NCI-H748 (cell line): ENCODE measurements around the gene HOXB6.

Source experiments
- DNase-seq: peaks from one replicate; lab custom pipeline; 2025; ENCODE audit not compliant: unreplicated experiment; lab: John Stamatoyannopoulos, UW

HOXB6 gene

DNA sequence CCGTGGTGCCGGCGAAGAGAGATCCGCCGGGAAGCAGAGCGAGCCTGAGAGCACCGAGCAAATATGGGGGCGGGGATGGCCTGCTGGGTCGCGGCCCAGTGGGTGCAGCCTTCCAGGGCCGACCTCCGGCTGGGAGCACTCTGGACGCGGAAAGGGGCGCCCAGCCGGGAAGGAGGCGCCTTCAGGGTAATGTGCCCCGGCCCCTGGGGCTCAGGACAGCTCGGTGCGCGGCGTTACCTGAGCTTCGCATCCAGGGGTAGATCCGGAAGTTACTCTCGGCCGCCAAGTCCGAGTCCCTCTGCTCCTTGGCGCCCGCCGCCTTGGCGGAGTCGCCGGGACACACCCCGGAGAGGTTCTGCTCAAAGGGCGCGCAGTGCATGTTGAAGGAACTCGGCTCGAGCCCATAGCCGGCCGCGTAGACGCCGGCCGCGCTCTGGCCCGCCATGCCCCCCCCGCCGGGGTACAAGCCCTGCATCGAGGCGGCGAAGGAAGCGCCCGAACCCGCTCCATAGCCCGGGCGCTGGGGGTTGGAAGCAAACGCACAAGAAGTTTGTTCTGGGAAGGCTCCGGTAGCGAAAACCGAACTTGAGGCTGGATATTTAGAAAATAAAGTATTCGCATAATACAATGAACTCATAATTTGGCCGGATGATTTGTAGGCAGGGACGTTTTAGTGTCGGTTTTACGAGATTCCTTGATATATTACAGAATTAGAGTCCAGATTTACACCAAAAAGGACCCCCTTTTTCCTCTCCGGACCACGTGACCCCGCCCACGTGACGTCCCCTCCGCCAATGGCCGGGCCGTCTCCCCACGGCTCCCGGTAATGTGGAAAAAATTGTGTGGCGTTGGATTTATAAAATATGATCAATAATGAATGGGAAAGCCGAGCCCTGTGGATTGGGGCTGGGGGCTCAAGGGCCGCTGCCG is 5.8 kb upstream of the HOXB6 start, which contains the start of gene HOXB7:
Gene HOXB7, minus strand, starts transcription at position 736 of the 930 bp plus-strand sequence. Its CDS starts 99 bp downstream, at position 637.
- peak; percentile 77 for DNase-seq

DNA sequence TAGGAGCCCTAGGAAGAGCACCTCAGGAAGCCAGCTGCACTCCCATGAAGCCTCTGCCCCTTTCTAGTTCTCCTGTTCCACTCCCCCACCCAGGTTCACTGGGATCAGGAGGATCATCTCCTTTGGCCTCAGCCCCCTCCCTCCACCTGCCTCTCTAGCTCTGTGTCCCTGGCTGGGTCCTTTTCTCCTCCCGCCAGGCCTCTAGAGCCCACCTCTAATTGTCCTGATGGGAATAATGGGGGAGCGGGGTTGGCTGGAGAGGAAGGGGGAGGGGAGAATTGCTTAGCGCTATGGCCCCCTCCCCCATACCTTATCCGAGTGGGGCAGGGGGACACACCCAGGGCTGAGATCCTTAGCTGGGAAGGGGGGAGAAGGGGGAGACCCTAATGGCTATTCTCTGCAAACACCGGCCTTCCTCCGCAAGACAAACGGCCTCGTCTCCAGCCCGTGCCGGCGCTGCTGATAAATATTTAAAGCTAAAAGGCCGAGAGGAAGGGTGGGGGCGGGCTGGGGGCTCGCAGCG is 5.0 kb upstream of the HOXB6 start:
- DNase-seq: peak; percentile 70

DNA sequence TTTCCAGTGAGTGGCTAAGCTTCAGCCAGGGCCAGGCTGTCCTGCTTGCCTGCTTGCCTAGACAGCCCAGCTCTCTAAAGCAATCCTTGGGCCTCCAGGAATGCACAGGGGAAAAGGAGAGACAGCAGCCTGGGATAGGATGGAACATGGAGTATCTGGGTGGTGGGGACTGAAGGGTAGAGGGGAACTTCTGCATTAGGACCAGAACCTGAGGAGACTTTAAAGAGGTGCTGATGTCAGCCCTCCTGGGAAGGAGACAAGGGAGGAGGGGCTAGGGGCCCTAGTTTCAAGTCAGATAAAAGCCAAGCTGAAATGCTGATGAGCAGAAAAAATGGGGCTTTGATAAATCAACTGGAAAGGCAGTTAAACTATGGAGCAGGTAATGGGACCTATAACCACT is 4.2 kb upstream of the HOXB6 start:
- no peak for DNase-seq

DNA sequence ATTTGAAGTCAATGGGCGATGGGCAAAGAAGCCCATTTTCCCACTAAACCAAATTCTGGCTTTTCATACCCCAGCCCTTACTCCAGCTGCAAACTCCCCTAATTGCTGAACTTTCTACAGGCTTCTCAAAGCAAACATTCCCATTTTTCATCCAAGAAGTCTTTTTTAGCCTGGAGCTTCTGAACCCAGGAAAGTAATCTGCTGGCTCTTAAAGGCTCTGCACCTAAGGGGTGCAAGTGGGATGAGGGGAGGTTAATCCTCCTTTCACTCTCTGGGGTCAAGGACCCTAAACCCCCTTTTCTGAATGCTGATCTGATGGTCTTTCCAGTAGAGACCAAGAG is 3.7 kb upstream of the HOXB6 start:
- no peak for DNase-seq

DNA sequence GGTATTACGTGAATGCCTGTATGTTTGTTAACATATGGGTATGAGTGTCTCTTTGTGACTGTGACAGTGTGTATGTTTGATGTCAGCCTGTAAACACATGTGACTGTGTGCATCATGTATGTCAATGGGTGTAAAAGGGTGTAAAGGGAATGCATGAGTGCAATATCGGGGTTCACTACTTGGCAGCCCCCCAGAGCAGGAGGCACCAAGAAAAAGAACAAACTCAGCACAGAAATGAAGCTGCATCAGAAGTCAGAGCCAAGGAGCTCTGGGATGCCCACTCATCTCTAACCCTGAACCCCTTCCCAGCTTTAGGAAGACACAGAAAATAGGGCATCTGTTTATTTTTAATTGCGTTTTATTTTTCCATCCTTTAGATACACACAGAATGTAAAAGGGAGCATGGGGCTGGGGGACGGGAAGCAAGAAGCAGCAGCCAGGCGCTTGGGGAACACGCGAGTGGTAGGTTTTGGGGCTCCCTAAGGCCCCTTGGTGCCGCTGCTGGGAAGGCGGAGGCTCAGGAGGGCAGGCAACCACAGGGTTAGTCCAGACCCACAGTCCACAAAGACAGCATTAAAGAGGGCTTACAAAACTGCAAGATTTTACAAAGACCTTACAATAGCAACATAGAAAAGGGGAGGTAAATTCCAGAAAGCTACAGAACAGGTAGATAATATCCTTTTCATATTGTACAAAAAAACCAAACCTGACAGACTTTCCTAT is 2.3 kb upstream of the HOXB6 start:
- no peak for DNase-seq

DNA sequence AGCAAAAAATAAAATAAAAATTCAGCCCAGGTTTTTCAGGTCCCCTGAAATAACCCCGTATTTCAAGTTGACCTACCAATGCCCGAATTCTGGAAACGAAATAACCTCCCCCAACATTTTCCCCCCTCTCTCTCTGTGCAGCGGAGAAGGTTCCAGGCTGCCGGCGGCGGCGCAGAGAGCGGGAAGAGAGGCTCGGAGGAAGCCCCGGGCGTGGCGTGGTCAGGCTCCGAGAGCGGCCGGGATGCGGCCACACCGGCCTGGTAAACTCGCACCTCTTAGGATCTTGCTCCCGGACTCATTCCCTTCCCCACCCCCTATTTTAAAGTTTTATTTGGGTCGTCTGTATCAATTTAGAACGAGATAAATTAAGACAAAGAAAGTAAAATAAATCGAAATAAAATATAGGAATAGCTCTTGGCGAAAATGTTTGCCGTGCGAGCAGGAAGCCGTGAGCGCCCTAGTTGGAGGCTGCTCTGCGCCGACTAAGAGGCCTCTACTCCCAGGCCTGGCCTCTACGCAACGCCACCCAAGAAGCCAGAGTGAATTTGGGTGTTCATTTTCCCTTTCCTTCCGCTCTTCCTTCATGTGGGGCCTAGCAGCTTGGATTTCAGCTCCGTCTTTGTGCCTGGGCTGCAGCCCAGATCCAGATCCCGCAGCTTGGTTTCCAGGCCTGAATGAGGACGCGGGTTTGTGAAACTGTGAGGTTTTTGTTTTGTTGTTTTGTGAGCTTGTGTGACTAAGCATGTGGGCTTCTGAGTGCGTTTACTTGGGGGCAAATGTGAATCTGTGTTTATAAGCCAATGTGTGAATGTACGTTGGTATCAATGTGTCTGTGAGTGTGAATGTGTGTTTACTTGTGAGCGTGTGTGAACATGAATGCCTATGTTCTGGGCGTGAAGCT is 1.5 kb upstream of the HOXB6 start:
- DNase-seq: no peak

DNA sequence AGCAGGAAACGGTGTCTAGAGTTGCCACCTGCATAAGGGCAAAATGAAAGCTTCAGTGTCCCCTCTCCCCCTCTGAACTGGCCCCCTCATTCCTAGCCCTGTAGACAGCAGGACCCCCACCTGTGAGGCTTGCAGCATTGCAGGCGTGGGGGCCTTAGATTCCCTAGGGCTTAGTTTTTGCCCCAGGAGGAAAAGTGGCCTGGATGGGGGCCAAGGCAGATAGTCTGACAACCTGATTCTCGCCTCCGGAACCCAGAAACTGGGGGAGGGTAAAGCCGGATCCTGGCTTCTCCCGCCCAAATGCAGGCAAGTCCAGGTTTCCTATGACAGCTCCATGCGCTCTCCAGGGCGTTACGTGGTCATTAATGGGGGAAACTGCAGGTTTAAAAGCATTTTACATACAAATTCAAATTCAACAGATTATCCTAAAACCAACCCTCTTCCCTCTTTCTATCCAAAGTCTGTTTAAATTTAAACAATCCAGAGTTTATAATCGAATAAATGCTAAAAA is 678 bp upstream of the HOXB6 start:
- no peak for DNase-seq

DNA sequence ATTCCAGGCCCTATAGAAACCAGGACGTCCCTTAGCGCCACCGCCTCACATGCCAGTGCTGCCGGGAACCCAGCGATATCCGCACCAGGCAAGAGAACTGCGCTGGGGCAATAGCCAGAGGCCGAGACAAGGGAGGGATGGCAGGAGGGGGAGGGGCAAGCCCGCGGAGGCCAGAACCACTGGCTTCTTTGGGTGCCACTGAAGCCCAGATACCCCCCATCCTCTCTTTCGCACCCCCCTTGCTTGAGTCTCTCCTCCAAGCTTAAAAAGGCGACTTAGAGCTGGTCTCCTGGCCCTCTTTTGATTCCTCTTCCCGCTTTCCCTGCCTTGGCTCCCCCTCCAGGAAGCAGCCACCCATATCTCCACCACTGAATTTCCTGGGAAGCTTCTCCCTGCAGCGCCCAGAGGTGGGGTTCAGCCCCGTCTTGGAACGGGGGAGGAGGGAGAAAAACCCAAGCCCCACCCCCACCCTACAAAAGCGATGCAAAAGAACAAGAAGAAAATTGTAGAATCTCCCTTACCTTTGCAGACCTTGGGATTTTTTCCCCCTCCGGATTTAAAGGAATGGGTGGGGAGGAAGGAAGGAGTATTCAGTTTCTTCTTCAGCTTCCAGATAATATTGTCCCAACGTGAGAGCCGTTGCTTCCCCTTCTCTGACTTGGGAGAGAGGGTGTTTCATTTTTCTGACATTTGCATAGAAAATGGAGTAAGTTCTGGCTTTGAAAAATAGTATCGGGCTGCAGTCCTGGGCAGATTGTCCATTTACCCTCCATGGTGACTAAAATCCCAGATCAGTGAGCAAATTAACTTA is 622 bp downstream of the HOXB6 start:
- peak; percentile 10 for DNase-seq

DNA sequence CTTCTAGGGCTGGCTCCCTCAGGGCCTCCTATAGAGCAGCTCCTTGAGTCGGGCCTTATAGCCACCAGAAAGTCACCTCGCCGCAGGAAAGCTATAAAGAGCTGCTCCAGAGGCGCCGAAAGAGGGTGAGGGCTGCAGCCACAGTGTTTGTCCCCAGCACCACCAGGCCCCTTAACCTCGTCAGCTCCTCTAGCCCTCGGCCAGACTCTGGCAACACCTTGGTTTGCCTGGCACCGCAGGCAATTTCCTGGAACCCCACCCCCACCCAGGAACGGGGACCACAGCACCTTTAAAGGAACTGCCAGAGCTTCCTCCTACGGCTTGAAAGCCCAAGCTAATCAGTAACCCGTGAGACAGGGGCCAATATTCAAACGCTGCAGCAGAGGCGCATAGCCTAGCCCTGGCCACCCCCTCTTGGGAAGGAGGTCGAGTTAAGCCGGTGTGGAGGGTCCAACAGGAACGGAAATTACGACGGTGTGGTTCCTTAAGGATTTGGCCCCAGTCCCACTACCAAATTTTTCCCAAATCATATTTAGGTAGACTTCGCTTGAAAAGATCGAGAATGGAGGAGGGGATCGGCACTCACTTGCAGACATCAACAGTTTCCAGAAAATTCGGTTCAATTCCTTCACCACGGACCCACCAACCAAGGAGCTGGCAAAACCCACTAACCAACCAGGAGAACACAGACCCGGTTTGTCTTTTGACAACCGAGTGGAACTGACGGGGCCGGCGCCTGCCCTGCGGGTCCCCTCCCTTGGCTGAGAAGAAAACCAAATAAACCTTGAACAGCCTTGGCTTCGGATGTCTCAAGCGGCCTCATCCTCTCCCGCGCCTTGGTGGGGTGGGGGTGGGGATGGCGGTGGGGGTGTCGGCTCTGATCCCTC is 3.0 kb downstream of the HOXB6 start:
- DNase-seq: no peak

DNA sequence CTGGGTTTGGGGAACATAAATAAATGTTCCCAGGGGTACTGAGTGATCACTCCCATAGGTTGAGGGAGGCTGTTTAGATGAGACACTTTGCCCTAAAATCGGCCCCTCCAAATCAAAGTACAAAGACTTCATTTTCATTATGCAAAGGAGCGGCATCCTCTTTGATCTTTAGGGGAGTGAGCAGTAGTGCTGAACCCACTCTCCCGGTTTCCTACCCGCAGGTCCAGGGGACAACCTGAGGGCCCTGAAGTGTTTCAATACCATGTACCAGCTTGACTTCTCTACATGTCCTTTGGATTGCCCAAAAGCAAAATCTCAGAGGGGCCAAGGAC is 3.6 kb downstream of the HOXB6 start:
- DNase-seq: no peak

DNA sequence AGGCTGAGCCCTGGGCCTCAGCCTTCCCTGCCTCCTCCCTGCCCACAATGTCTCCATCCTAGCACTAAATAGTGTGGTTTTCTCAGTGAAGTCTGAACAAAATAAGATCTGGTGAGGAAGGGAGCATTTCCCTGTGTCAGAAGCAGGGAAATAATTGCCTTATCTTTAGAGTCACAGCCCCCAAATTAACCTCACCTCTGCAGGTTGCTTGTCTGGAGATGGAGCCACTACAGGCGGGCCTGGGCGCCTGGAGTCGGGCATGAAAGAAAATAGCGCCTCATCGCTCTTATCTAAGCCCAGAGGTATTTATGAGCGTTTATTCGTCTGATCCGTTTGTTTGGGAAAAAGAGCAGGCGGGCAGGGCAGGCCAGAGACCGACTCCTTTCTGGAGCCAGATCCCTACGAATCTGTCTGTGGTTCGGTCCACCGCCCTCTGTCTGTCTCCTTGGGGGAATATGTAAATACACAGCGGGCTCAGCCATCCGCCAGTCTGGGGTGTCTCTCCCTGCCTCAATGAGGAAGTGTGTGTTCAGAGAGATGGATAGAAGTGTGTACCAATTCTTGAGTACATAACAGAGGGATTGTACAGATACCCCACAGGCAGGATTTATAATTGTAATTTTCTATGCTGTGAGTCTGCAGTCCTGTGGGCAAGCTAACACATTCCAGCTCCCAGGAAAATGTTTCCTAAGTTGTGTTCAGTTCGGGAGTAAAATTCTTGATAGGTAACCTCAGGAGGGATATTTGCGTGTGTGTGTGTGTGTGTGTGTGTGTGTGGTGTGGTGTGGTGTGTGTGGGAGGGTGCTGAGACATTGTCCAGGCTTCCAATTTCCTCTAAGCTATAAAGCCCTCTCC is 4.3 kb downstream of the HOXB6 start:
- peak; percentile 42 for DNase-seq

DNA sequence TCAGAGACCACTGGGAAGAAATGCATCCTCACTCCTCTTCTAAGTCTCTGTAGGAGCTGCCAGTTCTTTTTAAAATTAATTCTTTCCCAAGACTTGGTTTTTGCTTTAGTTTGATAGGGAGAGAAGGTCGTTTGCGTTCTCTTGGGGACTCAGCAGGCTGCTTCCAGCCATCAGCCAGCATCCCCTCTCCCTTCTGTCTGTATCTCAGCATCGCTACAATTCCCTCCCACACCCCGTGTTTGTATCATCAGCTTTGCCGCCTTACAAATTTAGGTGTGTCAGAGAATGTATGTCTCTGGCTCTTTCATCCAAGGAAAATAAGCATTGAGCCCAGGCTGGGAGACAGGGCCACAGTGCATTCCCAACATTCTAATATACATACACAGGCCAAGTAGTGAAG is 5.4 kb downstream of the HOXB6 start:
- no peak for DNase-seq

DNA sequence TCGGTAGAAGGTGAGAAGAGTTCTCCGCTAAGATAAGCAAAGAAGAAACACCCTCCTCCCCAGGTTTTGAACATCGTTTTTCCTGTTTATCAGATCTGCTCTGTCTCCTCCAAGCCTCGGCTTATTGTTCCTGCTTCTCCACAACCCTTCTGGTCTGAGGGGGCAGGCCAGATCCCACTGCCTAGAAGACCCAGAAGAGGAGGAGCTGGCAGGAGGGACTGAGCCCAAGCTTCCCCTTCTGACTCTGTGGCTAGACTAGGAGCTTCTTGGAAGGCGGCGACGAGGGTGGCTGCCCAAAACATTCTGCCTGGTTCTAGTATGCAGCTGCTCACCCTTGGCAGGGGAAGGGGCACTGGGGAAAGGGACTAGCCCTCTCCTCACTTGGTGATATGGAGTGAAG is 6.0 kb downstream of the HOXB6 start:
- DNase-seq: no peak

DNA sequence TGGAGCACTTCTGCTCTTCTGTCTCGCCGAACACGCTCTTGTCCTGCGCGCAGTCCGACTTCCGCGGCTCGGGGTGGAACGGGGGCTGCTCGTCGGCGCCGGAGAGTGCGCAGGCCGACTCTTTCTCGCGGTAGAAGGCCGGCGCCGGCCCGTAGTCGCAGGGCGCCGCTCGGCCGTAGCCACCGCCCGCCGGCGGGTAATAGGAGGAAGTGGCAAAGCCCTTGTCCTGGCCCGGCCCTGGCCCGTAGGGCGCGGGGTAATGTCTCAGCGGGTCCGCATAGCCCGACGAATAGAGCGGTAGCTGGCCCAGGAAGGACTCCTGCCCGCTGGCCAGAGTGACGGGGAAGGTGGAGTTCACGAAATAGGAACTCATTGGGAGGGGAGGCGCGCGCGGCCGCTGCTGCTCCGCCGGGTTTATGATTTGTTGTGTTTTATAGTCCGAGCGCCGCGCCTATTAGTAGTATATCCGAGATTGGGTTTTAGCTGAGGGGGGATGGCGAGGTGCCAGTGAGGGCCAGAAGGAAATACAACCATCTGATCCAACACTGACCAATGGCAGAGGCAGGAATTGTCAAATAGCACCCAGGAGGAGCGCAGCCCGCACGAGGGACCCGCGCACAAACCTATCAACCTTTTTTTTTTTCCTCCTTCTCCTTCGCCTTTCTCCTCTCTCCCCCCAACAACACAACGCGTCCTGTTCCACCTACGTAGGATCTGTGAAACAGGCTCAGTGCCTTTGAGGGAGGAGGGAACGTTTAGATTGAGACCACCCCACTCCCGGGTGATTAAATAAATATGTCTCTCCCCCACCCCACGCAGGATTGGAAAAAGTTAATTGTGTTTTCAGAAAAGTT is 6.8 kb downstream of the HOXB6 start:
- DNase-seq: peak; percentile 70

DNA sequence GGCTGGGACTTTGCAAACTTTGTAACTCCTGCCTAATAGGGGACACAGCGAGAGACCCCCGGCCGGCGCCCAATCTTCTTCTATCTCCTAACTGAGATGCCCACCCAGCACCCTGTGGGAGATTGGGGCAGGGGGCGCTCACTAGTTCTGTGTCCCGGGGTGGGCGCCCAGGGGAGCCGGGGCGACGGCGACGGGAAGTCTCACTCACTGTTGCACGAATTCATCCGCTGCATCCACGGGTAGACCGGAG is 7.3 kb downstream of the HOXB6 start:
- no peak for DNase-seq

DNA sequence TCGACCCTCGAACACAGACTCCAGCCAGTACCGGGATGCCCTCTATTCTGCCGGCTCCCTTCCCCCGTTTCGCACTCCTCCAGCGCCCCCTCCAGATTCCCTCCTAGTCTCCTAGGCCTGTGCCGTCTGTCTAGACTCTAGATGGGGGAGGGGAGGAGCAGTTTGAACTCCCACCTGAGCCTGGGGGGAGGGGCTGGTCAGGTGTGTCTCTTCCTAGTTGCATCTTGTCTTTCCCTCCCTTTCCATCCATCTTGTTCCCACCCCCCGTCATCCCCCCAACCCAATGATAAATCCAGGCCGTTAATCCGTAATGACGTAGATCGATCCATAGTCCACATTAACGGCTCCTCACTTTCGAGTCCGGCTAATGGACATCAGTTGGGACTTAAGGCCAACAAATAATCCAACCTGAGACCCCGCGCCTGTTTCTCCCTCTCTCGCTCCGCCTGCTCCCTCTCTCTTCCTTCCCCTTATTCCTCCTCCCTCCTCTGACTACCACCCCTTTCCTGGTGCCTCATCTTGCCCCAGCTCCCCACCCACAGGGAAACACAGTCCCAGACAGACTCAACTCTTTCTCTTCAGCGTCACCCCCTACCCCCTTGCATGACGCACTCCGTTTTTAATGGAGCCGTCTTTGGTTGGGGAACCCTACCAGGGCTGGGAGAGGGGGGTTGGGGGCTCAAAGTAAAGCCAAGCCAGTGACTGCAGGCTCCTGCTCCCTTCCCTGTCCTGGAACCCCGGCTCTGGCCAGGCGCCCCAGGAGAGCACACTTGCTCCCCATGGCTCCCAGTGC is 7.9 kb downstream of the HOXB6 start:
- DNase-seq: peak; percentile 46
